ENCODE measurements around the gene MICOS13.
"Not testable (repeated sequence)": the region's sequence is repeated elsewhere in the genome, so short reads cannot be mapped to it uniquely, and the experiment has no call there.

Gene MICOS13, protein sequence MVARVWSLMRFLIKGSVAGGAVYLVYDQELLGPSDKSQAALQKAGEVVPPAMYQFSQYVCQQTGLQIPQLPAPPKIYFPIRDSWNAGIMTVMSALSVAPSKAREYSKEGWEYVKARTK

DNA sequence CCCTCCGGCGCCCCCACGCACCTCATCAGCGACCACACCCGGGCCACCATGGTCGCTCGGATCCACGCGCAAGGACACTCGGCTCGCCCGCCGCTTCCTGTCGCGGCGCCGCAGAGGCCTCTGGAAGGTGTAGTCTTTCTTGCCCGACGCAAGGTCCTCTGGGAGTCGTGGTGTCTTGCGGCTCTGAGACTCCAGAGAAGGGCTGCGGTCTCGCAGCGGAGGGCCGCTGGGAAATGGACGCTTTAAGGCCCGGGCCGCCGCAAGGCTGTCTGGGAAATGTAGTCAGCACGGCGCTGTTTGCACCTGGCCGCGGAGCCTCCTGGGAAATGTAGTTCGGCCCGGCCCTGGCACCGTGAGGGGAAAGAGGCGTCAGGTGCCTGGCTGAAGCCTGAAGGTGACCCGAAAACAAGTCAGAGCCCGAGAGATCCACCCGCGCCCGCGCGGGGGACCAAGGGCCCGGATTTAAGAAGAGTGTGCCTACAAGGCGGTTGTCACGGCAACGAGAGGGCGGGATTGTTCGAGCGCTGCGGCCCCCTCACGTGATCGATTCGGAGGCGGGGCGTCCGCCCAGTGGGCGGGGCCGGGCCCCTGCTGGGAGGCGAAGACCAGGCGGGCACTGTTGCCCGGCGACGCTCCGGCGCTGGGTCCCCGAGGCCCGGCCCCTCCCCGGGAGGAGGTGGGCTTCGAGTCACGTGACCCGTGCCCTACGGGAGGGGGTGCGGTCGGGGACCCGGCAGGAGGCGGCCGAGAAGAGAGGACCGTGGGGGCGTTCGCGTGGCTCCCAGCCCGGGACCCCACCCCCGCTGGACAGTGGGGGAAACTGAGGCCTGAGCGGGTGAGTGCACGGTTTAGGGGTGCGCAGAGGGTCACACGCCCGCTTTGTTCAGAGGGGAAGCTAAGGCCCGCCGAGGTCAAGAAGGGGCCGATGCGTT, at the start of gene MICOS13, which contains the start of gene HSD11B1L:
Gene MICOS13 (minus strand): TSS at position 80 of the 932 bp plus-strand sequence. CDS start 30 bp downstream, at position 50.
Gene HSD11B1L (plus strand): TSS at position 591 of the 932 bp plus-strand sequence. CDS start 3,806 bp downstream, outside the sequence.
- DNase-seq, result peak; percentile 98

DNA sequence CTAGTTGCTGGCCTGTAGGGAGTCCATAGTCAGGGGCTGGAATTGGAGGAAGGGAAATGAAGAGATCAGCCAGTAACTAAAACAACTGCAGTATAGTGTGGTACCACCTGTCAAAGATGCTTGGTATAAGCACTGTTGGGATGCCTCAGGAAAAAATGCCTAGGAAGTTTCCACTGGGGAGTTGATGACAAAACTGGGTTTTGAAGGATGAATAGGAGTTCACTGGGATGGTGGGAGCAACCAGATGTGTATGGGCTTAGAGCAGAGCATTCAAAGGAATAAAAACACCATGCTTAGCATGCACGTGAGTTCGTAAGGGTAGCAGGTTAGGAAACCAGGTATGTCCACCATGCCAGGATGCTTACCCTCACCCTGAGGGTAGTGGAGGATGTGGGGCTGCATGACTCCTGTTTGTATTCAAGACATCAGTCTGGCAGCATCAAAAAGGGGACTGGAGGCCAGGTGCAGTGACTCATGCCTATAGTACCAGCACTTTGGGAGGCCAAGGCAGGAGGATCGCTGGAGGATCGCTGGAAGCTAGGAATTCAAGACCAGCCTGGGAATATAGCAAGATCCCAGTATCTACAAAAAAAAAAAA, 47.2 kb upstream of the MICOS13 start:
- no peak for DNase-seq

DNA sequence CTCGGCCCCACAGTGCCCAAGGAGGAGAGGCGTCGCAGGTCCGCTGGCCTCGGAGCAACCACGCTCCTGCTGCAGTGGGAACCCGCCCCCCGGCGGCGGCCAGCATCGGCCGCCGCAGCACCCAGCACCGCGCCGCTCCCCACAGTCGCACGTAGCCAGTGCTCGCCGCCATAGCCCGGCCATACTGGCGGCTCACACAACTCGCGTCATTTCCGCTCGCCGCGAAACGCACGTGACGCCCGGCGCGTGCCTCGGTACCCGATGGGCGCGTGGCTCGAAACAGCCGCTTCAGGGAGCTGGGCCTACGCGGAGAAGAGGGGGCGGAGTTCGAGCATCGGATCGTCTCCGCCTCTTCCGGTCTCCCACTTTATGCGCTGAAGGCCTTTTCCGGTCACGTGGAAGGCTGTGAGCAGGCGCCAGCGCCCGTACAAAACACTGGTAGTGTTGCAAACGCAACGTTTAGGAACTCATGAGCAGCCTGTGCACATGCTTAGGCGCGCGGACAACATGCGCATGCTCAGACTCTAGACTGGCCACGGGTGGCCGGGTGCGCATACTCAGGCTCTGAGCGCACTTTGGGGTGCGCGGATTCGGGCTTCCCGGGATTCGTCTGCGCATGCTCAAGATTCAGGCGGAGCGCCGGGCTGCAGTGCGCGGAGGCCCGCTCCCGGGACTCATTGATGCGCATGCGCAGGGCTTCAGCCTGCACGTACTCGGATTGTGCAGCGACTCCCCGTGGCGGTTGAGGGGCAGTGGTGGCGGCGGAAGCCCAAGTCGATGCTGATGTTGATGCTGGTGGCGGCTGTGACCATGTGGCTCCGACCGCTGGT, 39.9 kb upstream of the MICOS13 start, which contains the start of the genes CATSPERD and LONP1:
Gene CATSPERD (plus strand): TSS at position 677 of the 830 bp plus-strand sequence. CDS start 101 bp downstream, at position 778.
Gene LONP1 (minus strand): TSS at position 186 of the 830 bp plus-strand sequence. CDS start 14 bp downstream, at position 172.
- DNase-seq, result peak; percentile 98

DNA sequence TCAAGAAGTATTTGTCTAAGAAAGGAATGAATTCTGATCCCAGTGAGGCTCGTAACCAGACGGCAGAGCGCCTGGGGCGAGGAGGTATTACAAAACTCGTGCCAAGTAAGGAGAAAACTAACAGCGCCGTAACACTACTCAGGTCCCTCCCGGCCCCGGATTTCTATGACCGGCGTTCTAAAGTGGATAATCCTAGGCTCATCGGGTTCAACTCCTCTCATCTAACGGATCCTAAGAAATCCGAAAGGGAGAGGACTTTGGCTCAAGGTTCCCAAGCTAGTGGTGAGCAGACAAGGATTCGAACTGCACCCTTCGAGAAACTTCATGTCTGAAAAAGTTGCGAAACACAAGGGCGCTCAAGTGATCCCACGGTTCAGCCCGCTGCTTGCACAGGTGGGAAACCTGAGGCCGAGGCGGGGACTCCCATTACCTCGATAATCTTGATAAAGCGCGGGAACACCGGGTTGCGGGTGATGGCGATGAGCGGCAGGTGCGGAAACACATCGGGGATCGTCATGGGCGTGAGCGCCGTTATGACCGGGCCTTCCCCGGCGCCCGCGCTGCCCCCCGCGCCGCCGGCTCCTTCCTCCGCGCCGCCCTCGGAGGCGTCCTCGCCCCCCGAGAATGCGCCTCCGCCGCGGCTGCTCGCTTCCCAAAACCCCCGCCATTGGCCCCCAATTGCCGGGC, 39.1 kb upstream of the MICOS13 start:
- DNase-seq, result no peak

DNA sequence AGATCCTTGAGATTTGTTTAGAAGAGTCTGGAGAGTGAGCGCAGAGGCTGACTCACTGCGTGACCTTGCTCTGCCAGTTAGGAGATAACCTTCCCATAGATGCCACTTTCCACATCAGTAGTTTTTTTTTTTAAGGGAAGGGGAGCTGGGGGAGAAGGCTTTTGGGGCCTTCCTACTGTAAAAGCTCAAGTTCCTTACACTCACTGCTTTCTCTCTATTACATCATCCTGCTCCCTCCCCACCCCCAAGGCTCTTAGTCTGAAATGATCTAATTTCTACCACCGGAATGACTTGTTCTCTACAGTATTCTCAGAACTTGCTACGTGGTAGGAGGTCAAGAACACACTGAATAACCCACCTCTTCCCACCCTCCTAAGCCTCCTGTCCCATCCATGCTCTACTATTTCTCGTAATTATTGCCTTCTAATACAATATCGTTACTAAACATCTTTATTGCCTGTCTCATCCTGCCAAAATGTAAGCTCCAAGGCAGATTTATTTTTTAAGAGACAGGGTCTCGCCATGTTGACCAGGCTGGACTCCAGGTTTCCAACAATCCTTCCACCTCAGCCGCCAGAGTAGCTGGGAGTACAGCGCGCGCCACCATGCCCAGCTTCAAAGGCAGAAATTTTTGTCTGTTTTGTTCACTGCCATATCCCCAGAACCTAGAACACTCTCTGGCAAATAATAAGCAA, 38.4 kb upstream of the MICOS13 start:
- DNase-seq, result peak; percentile 71

DNA sequence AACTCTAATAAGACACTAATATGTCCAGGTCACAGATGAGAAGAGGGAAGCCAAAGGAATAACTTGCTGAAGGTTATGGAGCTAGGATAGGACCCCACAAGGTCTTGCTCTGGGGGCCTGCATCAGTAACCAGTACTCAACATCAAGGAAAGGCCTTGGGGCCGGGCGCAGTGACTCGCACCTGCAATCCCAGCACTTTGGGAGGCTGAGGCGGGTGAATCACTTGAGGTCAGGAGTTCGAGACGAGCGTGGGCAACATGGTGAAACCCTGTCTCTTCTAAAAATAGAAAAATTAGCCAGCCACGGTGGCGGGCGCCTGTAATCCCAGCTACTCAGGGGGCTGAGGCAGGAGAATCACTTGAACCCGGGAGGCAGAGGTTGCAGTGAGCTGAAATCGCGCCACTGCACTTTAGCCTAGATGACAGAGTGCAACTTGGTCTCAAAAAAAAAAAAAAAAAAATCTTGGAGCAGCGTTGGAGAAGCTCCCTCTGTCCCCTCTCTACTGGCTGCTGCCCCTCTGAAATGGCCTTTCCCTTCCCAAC, 37.8 kb upstream of the MICOS13 start:
- DNase-seq, result peak; percentile 66

DNA sequence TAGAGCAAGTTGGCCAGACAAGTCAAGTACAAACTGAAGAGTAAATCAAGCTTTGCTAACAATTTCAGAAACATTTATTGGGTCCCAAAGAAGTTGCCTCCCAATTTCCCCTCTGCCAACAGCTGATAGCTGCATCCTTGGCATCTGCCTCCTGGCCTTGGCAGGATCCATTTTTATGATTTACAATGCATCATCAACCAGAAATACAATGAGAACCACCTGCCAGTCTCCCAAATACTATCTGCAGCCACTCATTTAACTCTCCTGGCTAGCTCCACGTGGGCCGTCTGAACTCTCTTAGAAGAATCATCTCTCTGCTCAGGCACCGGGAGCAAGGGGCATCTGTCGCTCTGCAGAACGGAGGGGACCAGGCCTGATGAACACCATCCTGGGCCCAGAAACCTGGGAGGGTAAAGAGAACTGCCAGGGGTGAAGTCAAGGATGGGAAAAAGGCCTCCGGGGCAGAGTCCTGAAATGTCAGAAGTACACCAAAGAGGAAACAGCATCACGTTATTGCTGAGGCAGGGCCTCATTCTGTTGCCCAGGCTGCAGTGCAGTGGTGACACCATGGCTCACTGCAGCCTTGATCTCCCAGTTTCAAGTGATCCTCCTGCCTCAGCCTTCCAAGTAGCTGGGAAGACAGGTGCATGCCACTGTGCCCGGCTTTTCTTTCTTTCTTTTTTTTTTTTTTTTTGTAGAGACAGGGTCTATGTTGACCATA, 37.1 kb upstream of the MICOS13 start:
- DNase-seq, result no peak

DNA sequence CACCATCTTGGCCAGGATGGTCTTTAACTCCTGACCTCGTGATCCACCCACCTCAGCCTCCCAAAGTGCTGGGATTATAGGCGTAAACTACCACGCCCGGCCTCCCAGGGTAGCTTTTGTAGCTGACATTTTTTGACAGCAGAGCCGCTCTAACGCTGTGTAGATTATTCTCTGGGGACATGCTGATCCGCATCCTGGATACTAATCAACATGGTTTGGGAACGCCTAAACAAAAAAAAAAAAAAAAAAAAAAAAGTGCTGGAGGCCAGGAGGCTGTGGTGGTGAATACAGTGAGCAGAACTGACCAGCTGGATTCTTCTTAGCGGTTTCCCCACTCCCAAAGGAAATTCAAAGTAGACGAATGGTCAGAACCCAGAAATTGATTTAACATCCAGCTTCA, 34.5 kb upstream of the MICOS13 start:
- DNase-seq, result no peak

DNA sequence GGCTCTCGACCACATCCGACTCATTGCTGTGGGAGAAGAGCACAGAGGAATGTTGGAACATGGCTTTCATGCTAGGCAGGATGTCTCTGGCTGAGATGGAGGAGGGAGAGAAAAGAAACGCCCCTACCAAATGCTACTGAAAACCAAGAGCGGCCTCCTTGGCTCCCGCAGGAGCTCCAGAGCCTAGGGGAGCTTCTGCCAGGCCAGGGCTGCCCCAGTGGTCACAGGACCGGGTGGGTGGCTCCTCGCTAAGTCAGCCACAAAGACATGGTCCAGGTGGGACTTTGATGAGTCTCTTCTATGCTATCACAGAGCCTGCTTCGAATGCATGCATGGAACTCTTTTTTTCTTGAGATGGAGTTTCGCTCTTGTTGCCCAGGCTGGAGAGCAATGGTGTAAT, 32.9 kb upstream of the MICOS13 start:
- DNase-seq, result no peak

DNA sequence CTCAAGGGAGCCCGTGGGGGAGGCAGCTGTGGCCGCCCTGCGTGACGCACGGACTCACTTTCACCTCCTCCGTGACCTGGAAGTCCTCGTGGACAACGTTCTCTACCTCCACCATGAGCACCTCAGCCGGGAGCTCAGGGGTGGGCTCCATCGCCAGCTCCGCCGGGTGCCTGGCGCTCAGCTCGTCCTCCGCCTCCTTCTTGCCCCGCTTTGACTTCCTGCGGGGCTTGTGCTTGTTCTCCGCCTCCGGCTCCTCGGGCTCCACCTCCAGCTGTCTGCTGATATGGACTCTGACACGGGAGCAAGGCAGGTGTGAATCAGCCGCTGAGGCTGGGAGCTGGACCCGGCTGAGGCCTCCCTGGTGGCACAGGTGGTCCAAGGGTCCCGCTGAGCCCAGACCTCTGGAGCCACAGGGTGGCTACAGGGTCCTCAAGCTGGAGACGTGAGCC, 31.4 kb upstream of the MICOS13 start:
- no peak for DNase-seq

DNA sequence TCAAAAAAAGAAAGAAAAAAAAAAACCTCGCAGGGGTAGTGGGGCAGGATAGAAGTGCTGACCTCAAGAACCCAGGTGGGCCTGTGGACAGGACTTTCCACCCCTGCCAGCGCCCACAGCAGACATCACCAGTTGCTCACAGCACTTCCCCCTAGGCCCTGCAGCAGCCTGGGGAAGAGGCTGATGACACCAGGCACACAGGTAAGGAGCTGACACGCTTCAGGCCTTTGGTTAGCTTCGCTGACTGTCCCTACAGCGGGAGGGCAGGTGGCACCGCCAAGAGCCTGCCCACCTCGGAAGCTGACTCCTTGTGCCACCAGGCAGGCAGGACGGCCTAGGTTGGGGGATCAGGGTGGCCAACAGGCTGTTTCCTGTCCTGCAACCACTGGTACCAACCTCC, 30.7 kb upstream of the MICOS13 start:
- no peak for DNase-seq

DNA sequence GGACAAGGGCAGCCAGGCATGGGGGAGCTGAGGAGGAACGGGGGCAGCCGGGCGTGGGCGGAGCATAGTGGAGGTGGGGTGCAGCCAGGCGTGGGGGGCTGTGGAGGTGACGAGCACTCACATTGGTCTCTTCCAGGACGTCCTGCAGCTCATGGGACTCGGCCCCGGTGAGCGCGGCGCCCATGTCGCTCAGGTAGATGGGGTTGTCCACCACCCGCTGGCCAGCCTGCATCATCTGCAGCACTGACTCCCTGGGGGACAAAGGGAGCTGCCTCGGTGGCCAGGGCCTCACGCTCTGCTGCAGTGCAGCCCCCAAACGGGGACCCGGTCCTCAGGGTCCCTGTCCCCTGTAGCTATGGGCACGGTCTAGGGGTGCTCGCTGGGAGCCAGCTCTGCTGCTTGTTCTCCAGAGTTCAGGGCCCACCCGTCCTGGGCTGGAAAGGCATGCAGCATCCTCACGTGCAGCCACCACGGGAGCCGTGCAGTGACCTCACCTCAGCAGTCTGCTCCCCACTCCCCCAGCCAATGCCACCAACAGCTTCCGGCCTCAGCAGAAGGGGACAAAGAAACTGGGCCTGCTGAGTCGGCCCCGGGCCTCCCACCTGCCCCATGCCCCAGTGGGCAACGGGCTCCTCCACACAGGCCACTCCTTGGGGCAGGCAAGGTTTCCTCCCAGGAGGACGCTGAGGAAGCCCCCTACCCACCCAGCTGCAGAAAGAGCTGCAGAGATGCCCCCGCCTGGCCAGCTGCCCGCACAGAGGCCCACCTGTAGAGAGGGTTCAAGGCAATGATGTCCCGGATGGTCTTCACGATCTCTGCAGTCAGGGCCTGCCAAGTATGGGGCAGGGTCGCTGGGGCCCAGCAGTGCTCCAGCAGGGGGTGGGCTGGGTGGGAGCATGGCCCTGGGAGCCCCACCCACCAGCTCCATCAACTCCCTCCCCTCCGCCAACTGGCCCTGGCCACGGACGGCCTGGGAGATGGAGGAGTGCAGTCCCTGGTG, 27.6 kb upstream of the MICOS13 start:
- no peak for DNase-seq

DNA sequence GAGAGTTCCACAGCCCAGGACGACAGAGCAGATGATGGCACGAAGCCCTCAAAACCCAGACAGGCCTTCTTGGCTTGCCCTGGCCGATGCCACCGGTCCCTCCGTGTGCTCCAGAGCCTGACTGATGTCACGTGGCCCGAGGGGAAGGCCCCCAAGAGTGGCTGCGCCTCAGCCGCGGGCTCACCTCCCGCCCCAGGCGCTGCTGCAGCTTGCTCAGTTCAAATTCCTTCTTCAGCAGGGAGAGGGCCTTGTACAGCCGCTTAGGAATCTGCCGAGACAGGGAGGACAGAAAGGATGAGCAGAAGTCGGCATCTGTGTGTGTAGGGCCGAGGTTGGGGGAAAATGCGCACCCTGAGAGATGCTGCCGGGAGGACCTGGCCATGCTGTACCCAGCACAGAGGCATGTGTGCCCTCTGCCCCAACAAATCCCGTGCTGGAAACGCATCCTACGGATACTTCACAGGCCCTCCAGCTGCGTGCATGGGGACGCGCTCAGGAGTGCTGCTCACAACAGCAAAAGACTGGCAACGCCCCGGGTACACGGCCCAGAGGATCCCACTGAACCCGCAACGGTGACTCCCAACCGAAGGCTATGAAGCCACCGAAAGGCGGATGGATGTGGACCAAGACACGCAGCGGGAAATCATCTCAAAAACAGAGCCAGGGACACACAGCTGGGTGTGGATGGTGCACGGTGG, 26.7 kb upstream of the MICOS13 start:
- no peak for DNase-seq

DNA sequence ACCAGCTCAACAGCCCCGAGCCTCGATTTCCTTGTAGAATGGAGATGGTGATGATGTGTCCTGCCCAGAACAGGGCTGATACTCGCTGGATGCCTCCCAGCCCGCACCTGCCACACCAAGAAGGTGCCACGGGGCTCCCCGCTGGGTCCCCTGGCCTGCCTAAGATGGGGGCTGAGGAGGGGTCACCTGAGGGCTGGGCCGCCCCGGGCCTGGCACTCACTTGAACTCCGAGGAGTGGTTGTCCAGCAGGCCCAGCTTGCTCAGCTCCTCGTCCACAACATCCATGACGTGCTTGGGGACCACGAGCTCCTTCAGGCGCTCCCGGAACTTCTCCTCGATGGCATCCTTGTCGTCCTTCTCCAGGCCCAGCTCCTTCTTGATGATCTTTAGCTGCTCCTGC, 25.2 kb upstream of the MICOS13 start:
- no peak for DNase-seq

DNA sequence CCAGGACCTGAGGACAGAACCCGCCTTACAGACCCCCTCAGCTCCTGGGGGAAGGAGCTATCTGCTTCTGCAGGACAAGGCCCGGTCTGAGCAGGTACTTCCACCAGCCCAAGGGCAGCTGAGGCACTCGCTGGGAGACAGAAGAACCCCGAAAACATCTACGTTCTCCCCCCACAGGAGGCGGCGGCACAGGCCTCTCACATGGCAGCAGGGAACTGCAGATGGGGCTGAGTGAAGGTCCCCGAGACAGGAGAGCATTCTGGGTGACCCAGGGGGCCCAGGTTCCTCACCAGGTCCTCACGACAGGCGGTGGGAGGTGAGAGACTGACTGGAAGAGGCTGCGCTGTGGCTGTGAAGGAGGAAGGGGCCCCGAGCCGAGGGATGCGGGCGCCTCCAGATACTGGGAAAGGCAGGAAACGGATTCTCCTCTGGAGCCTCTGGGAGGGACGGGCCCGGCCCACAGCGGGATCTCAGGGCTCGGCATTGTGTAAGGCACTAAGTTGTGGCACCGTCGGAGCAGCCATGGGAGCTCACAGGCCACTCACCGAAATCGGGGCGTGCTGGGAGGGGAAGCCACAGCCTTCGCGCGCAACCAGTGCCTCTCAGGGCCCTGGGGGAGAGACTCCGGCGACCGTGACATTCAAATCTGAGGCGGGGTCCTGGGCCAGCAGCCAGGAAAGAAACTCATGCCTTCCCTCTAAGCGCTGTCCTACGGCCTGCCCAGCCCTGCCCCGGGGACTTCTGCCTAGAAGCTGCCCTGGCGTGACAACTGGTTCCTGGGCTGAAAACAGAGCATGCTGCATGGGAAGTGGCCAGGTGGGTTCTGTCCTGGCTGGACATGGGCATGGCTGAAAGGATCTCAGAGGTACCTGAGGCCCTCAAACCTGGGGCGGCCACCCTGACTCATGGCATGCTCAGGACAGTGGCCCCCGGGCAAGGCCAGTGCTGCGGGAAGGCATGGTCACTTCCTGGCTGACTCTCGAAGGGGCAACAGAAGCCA, 23.8 kb upstream of the MICOS13 start:
- DNase-seq, result no peak

DNA sequence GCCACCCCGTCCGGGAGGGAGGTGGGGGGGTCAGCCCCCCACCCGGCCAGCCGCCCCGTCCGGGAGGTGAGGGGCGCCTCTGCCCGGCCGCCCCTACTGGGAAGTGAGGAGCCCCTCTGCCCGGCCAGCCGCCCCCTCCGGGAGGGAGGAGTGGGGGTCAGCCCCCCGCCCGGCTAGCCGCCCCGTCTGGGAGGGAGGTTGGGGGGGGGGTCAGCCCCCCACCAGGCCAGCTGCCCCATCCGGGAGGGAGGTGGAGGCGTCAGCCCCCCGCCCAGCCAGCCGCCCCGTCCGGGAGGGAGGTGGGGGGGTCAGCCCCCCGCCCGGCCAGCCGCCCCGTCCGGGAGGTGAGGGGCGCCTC, 21.7 kb upstream of the MICOS13 start:
- DNase-seq, result not testable (repeated sequence)

DNA sequence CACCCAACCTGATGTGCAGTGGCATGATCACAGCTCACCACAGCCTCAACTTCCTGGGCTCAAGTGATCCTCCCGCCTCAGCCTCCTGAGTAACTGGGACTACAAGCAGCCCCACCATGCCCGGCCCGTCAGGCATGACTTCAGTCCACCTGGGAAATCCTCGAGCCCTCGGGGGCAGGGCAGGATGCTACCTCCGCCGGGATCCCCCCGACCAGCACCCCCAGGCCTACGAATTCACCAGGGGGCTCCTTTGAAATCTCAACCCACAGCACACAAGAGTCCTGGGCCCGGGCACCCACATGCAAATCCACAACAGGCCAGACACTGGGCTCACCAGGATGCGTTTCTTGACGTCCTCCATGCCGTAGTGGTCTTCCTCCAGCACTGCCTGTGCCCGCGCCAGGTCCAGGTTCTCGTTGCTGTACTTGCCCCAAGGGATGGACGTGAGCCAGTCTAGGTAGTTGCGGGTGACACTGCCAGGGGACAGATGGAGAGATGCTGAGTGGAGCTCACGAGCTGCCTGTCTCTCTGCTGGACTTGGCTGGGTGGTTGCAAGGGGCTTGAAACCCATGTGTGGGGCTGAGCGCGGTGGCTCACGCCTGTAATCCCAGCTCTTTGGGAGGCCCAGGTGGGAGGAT, 20.3 kb upstream of the MICOS13 start:
- no peak for DNase-seq

Measured in activated naive CD4-positive, alpha-beta T cell treated with anti-CD3 and anti-CD28 coated beads, Interleukin-2, amount 50 U/mL, for 16 hours (primary cell).